ENCODE results near the gene SLC5A4.
"Not testable (repeated sequence)": the region's sequence is repeated elsewhere in the genome, so short reads cannot be mapped to it uniquely, and the experiment has no call there.

The SLC5A4 gene

GRCh38 chr22:32202539-32203180 is 52.5 kb downstream of the SLC5A4 start:
- peak; percentile 27 for TF ChIP-seq CTCF (IDR thresholded peaks at IDR 0.05; ENCODE audit: control extremely low read depth, extremely low read depth, low read depth, missing control alignments)
- POLR2A ChIA-PET, result no interaction called here
- DNase-seq (ENCODE audit: extremely low spot score), result peak; percentile 35
- CTCF ChIA-PET, result interaction anchor here (1.0 kb wide), 1 partner anchor 594 kb away, joined by 3 read pairs; no protein-coding TSS in a partner anchor

GRCh38 chr22:32202161-32202538 is 53.0 kb downstream of the SLC5A4 start:
- CTCF ChIA-PET, result interaction anchor here (1.0 kb wide), 1 partner anchor 595 kb away, joined by 3 read pairs; no protein-coding TSS in a partner anchor
- TF ChIP-seq CTCF (IDR thresholded peaks at IDR 0.05; ENCODE audit: control extremely low read depth, extremely low read depth, low read depth, missing control alignments), result no peak
- POLR2A ChIA-PET, result no interaction called here

GRCh38 chr22:32200752-32201151 is 54.4 kb downstream of the SLC5A4 start:
- CTCF ChIA-PET, result interaction anchor here (0.6 kb wide), 1 partner anchor 828 kb away, joined by 3 read pairs; no protein-coding TSS in a partner anchor
- no peak for TF ChIP-seq CTCF (IDR thresholded peaks at IDR 0.05; ENCODE audit: control extremely low read depth, extremely low read depth, low read depth, missing control alignments)
- no peak for DNase-seq (ENCODE audit: extremely low spot score)
- POLR2A ChIA-PET, result no interaction called here

More at GRCh38 chr22:32202161-32202538, 53.0 kb downstream of the SLC5A4 start:
- DNase-seq (ENCODE audit: extremely low spot score), result no peak

GRCh38 chr22:32199961-32200360 is 55.2 kb downstream of the SLC5A4 start:
- no peak for TF ChIP-seq CTCF (IDR thresholded peaks at IDR 0.05; ENCODE audit: control extremely low read depth, extremely low read depth, low read depth, missing control alignments)
- ChIA-PET CTCF (no interaction called here), POLR2A (no interaction called here)
- DNase-seq (ENCODE audit: extremely low spot score), result no peak

GRCh38 chr22:32199341-32199740 is 55.8 kb downstream of the SLC5A4 start:
- DNase-seq (ENCODE audit: extremely low spot score), result no peak
- POLR2A ChIA-PET, result no interaction called here
- no peak for TF ChIP-seq CTCF (IDR thresholded peaks at IDR 0.05; ENCODE audit: control extremely low read depth, extremely low read depth, low read depth, missing control alignments)
- CTCF ChIA-PET, result interaction anchor here (0.8 to 1.5 kb wide), 2 partner anchors 8 to 229 kb away, joined by 3 read pairs; no protein-coding TSS in a partner anchor

- POLR2A ChIA-PET; DNase-seq (ENCODE audit: extremely low spot score): not testable (repeated sequence)
- CTCF ChIA-PET, result interaction anchor here (0.8 to 1.5 kb wide), 2 partner anchors 18 to 228 kb away, joined by 3 read pairs; no protein-coding TSS in a partner anchor
These were observed 57.5 kb downstream of the SLC5A4 start for GRCh38 chr22:32197553-32198226.

- DNase-seq (ENCODE audit: extremely low spot score); CTCF ChIA-PET; POLR2A ChIA-PET: not testable (repeated sequence)
These were observed 59.2 kb downstream of the SLC5A4 start for GRCh38 chr22:32195900-32196299.

GRCh38 chr22:32193346-32193745 is 61.8 kb downstream of the SLC5A4 start:
- CTCF ChIA-PET, POLR2A ChIA-PET: not testable (repeated sequence)

GRCh38 chr22:32191021-32191420 is 64.1 kb downstream of the SLC5A4 start:
- DNase-seq (ENCODE audit: extremely low spot score); POLR2A ChIA-PET; CTCF ChIA-PET: not testable (repeated sequence)

More at GRCh38 chr22:32193346-32193745, 61.8 kb downstream of the SLC5A4 start:
- not testable (repeated sequence) for DNase-seq (ENCODE audit: extremely low spot score)
